ENCODE measurements around the gene MAP4K2. TPM values are rescaled to one million over a fixed set of nuclear protein-coding genes. Genes with fewer than 3 reads are reported as not detected.

Gene MAP4K2
- total RNA-seq, 4 donors from 2014 or later = 5.9 to 14.3 (median 9.1) TPM

GRCh38 chr11:64755681-64756361, 47.2 kb downstream of the MAP4K2 start:
- no peak for TF ChIP-seq CTCF (IDR thresholded peaks at IDR 0.05; ENCODE audit: low read depth)

GRCh38 chr11:64754919-64755662, 47.9 kb downstream of the MAP4K2 start:
- no peak for TF ChIP-seq CTCF (IDR thresholded peaks at IDR 0.05; ENCODE audit: low read depth)

DNA sequence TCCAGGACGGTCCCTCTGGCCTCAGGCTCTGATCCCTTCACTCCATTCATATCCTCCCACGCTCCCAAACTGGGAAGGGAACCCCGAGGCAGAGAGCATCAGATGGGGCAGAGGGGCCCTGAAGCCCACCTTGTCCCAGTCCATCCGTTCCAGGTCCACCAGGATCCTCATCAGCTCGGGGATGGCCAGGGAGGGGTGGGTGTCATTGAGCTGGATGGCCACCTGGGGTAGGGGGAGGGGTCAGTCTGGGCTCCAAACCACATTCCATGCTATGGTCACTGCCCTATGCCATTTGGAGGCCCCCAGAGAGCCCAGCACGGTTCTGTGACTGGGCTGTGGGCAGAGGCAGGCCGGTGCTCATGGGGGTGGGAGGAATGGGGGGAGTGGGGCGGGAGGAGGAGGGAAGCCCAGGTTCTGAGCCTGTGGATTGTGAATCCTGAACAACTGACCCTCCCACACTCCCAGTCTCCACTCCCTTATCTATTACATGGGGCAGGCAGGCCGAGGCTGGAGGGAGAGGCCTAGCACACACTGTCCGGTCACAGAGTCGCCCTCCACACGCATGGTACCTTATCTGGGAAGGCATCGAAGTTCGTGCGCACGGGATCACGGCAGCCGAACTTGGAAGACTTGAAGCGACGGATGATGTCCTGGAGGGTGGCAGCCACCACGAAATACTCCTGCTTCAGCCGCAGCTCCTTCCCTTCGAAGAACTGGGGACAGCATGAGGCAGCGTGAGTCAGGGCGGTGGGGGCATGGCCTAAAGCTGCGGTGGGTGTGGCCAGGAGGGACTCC, 48.7 kb downstream of the MAP4K2 start:
- no peak for TF ChIP-seq CTCF (IDR thresholded peaks at IDR 0.05; ENCODE audit: low read depth)

DNA sequence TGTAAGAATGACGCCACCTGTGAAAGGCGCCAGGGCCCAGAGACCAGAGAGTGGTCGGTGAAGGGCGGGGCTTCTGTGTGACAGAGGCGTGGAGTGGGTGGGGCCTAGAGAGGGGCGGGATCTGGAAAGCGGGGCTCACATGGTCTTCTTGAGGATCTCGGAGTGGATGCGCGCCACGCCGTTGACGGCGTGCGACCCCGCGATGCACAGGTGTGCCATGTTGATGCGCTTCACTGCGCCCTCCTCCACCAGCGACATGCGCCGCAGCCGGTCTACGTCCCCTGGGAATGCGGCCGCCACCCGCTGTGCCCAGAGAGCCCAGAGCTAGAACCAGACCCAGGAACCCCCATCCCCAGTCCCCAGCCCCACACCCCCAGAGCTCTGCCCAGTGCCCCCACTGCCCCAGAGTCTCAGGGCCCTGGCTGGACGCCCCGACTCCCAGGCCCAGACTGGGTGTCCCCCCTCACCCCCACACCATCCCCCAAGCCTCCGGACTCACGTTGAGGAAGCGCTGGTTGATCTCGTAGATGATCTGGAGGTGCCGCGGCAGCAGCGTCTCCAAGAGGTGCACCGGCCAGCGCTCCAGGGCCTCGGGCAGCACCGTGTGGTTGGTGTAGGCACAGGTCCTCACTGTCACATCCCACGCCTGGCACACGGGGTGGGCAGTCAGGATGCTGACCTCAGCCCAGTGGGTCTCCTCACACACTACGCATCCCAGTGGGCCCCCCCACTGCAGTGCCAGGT, 49.5 kb downstream of the MAP4K2 start:
- no peak for TF ChIP-seq CTCF (IDR thresholded peaks at IDR 0.05; ENCODE audit: low read depth)

GRCh38 chr11:64753019-64753379, 50.0 kb downstream of the MAP4K2 start:
- TF ChIP-seq CTCF (IDR thresholded peaks at IDR 0.05; ENCODE audit: low read depth) = no peak

DNA sequence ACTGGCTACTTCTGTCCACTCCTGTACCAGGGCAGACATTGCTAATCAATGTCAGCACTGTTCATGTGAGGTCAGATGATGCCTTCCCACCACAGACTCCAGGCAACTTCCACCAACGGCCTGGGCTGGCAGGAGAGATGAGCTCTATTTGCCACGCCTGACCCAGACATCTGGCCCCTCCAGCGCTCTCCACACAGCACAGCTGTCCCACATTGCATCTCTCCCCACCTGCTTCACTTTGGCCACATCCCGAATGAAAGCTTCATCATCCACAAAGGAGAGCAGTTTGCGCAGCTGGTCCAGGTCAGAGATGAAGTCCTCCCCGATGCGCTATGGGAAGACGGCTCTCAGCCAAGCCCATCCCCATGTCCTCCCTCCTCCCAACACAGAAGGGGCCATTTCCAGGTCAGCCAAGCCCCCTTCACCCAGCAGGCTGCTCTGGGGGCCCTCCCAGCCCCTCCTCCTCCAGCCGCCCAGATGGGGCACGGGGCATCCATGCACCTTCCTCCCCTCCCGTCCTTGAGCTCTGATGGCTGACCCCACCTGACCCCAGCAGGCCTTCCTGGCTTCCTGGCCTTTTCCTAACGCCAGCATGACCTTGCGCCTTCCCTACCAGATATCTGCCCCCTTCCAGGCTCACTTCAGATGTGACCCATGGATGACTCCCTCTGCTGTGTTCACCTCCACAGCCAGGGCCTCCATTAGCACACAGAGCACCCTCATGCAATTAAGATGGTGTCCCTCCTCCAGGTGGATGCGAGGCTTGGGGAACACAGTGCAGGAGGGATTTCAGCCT, 50.6 kb downstream of the MAP4K2 start:
- TF ChIP-seq CTCF (IDR thresholded peaks at IDR 0.05; ENCODE audit: low read depth) = no peak

All from subcutaneous adipose tissue (tissue), 4 donors.